HEK293T (cell line): ENCODE data around the gene ZIC1.

Experiments
- BHLHE40 ChIP-seq: fragments of 450-650 bp; IDR thresholded peaks from 2 replicates; pipeline ENCODE4 v1.6.1; 2016; ENCODE audit warnings: mild to moderate bottlenecking, moderate library complexity, borderline replicate concordance
- ELF4 ChIP-seq: fragments of 450-650 bp; IDR thresholded peaks from 2 replicates; pipeline ENCODE4 v1.6.1; 2017; ENCODE audit warnings: antibody characterized with exemption
- FOXA1 ChIP-seq: fragments of 450-650 bp; IDR thresholded peaks from 2 replicates; pipeline ENCODE4 v1.6.1; 2016; ENCODE audit warnings: mild to moderate bottlenecking
- FOXK2 ChIP-seq: fragments of 450-650 bp; IDR thresholded peaks from 2 replicates; pipeline ENCODE4 v1.6.1; 2016; ENCODE audit warnings: mild to moderate bottlenecking
- FOXM1 ChIP-seq: fragments of 450-650 bp; IDR thresholded peaks from 2 replicates; pipeline ENCODE4 v1.6.1; 2017; ENCODE audit warnings: mild to moderate bottlenecking, borderline replicate concordance
- HDGF ChIP-seq: fragments of 450-650 bp; IDR thresholded peaks from 2 replicates; pipeline ENCODE4 v1.6.1; 2017; ENCODE audit warnings: antibody characterized with exemption, borderline replicate concordance
- L3MBTL2 ChIP-seq: fragments of 450-650 bp; conservative IDR thresholded peaks from 2 replicates; pipeline ENCODE4 v1.6.1; 2016; ENCODE audit warnings: mild to moderate bottlenecking
- LEF1 ChIP-seq: fragments of 450-650 bp; IDR thresholded peaks from 2 replicates; pipeline ENCODE4 v1.6.1; 2017; ENCODE audit warnings: mild to moderate bottlenecking, borderline replicate concordance
- NFRKB ChIP-seq: fragments of 450-650 bp; IDR thresholded peaks from 2 replicates; pipeline ENCODE4 v1.6.1; 2016; ENCODE audit warnings: mild to moderate bottlenecking, moderate library complexity
- SP1 ChIP-seq: fragments of 450-650 bp; IDR thresholded peaks from 2 replicates; pipeline ENCODE4 v1.6.1; 2017
- SUZ12 ChIP-seq: fragments of 450-650 bp; IDR thresholded peaks from 2 replicates; pipeline ENCODE4 v1.6.1; 2016; ENCODE audit warnings: mild to moderate bottlenecking
- TARDBP ChIP-seq: fragments of 450-650 bp; IDR thresholded peaks from 2 replicates; pipeline ENCODE4 v1.6.1; 2016
- ZNF384 ChIP-seq: fragments of 450-650 bp; IDR thresholded peaks from 2 replicates; pipeline ENCODE4 v1.6.1; 2016
- TF ChIP-seq, protein P1 (sequence below): fragments of 450-650 bp; IDR thresholded peaks from 2 replicates; pipeline ENCODE4 v1.6.1; 2016

DNA sequence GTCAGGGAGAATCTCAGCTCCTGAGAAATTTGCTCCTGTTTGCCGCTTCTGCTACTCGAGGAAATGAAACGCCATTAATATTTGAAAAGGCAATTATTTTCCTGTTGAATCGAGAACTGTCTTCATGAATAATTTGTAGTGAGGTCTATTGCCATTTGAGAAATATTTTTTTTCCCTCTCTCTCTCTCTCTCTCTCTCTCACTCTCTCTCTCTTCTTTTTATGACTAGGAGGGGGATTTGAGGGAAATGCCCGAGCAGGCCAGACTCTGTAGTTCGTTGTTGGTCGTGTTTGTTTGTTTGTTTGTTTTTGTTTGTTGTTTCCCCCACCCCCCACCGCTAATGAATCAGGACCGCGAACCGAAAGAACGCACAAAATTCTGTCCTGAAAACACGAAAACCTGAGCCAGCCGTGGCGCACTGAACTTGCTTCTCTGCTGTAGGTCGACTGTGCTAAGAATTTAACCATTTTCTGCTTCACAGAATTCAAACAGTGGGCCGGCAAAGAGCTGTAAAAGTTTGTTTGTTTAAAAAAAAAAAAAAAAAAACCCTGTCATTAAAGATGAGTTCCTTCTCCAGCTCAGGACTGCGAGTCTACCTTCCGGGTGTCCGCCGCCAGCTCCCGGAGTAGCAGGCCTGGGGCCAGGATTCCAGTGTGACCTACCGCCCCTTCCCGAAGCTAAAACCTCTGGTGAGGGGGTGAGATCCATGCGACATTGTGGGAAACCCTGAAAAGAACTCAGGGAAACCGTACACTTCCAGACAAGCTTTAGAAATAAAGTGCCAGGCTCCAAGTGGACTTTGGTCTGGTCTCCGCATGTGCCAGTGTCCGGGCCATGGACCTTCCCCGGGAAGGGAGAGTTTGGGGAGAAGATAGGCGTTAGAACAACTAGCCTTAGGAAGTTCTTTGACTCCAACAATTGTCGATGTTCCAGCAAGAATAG is 15.0 kb upstream of the ZIC1 start:
- TF ChIP-seq, protein P1, sequence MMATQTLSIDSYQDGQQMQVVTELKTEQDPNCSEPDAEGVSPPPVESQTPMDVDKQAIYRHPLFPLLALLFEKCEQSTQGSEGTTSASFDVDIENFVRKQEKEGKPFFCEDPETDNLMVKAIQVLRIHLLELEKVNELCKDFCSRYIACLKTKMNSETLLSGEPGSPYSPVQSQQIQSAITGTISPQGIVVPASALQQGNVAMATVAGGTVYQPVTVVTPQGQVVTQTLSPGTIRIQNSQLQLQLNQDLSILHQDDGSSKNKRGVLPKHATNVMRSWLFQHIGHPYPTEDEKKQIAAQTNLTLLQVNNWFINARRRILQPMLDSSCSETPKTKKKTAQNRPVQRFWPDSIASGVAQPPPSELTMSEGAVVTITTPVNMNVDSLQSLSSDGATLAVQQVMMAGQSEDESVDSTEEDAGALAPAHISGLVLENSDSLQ, result no peak
- TF ChIP-seq TARDBP (no peak), FOXM1 (no peak), LEF1 (no peak), BHLHE40 (no peak), SP1 (no peak), L3MBTL2 (no peak), ZNF384 (no peak), NFRKB (no peak), ELF4 (no peak), SUZ12 (no peak), HDGF (no peak), FOXK2 (no peak), FOXA1 (no peak)
